Erythroblast (primary cell): ENCODE results near the gene FIG4.

Source experiments
- GATA1 ChIP-seq: IDR thresholded peaks from 2 replicates; pipeline ENCODE4 v1.6.1; 2011; ENCODE audit warnings: low read depth, mild to moderate bottlenecking, control low read depth, low read length, moderate library complexity
- POLR2A ChIP-seq: IDR thresholded peaks from 2 replicates; pipeline ENCODE4 v1.6.1; 2011; ENCODE audit warnings: mild to moderate bottlenecking, low read length

GRCh38 chr6:109714166-109714565 is 23.1 kb downstream of the FIG4 start:
- TF ChIP-seq POLR2A (no peak), GATA1 (no peak)
